Measurements from ENCODE around the gene KHK.

KHK gene

DNA sequence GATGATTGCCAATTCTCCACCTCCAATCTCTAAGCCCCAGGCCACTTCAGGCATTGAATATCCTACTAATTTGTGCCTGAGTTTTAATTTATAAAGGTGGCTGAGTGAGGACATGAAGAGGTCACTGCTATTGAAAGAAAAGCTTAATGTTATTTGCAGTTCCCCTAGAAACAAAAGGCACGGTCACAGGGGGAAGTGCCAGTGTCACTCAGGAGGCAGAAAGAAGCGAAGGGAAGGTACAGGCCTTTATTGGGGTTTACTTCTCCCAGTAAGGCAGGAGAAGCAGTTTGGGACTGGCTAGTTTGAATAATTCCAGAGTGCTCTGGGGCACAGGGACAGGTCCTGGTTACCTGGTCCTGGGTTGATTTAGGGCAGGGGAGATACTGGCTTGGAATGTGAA lies 35.3 kb downstream of the KHK start:
- TF ChIP-seq, protein P1, sequence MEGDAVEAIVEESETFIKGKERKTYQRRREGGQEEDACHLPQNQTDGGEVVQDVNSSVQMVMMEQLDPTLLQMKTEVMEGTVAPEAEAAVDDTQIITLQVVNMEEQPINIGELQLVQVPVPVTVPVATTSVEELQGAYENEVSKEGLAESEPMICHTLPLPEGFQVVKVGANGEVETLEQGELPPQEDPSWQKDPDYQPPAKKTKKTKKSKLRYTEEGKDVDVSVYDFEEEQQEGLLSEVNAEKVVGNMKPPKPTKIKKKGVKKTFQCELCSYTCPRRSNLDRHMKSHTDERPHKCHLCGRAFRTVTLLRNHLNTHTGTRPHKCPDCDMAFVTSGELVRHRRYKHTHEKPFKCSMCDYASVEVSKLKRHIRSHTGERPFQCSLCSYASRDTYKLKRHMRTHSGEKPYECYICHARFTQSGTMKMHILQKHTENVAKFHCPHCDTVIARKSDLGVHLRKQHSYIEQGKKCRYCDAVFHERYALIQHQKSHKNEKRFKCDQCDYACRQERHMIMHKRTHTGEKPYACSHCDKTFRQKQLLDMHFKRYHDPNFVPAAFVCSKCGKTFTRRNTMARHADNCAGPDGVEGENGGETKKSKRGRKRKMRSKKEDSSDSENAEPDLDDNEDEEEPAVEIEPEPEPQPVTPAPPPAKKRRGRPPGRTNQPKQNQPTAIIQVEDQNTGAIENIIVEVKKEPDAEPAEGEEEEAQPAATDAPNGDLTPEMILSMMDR (conservative IDR thresholded peaks at IDR 0.05): no peak
- H3K27ac ChIP-seq: no peak overlapping the region

DNA sequence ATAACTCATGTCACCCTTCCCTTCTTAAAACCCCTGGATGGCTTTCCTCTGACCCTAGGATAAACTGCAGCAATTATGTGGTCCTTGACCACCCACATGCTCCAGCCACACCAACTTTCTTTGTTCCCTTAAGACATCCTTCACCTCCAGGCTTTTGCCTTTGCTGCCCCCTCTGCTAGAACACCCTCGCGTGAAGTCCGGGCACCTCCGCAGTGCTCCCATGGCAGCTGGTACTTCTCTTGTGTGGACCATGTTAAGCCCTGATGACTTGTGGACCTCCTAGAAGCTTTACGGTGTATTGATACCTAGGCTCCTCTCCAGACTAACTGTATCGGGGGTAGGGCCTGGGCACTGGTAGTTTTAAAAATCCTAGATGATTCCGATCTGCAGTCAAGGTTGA lies 36.2 kb downstream of the KHK start:
- H3K27ac ChIP-seq: peak overlapping the region; percentile 65; the same call in 1 of the 2 replicates
- TF ChIP-seq, protein P1 (conservative IDR thresholded peaks at IDR 0.05): no peak

DNA sequence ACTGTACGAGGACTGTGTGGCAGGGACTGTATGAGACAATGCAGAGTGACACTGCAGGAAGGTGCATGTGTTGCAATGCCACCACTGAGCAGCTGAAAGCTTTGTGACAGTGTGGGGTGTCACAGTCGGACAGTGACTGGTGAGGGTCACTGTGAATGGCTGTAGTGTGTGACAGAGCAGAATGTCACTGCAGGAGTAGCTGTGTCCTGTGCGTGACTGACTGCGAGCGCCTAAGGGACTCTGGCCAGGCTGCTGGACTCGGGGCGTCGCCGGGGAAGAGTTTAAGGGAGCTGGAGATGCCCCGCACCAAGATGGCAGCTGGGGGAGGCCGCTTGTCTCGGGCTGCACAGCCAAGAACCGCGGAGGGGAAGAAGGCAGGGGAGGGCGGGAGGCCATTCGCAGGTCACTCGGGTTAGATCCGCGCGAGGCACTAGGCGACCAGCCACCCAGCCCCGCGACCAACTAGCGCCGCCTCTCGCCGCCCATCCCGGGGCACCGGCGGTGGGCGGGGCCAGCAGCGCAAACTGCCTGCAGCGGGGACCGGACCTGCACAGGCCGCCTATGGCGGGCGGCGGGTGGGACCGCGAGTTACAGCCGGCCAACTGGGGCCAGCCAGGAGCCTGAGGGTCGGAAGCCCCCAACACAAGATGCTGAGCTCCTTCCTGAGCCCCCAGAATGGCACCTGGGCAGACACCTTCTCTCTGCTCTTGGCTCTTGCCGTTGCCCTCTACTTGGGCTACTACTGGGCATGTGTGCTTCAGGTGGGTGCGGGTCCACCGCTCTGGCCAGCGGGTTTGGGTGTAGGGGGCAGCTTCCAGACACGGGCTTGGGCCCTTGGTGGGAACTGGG lies 37.0 kb downstream of the KHK start, which contains the start of gene ABHD1:
Gene ABHD1, plus strand, starts transcription at position 514 of the 849 bp plus-strand sequence. Its CDS starts 134 bp downstream, at position 648.
- peak within 1 kb of the TSS; percentile 65 for H3K27ac ChIP-seq
- TF ChIP-seq, protein P1 (conservative IDR thresholded peaks at IDR 0.05): no peak

DNA sequence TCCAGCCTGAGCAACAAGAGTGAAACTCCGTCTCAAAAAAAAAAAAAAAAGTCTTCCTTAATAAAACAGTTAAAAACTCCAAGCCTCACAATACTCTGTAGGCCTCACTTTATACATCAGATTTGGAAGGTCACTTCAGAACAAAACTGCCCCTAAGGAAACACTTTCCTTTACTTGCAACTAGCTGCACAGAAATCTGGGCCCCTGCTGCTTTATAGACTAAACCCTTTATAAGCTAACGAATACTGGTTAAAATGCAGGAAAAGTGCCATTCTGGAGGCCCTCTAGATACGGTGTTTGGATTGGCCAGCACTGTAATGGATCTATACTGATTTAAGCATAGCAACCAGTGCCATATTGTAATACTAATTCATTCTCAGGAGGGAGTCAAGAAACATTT lies 38.5 kb downstream of the KHK start:
- no peak overlapping the region for H3K27ac ChIP-seq
- TF ChIP-seq, protein P1 (conservative IDR thresholded peaks at IDR 0.05): no peak

DNA sequence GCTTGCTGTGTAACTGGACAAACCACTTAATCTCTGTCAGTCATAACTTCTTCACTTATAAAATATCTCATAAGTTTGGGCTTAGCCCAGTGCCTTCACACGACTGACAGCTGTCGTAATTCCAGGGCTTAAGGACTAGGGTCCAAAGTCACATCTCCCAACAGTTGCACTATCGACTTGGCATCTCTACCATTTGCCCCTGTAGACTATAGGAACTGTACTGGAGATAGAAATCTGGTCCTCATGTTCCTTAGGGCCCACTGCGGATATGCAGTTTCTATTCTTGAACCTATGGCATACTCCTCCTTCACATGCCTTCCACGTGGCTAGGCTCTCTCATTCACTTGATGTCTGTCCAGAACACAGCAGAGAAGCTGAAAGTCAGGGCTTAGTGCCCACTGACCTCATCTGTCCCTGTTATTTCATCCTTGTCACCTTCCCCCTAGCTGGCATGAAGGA lies 39.7 kb downstream of the KHK start:
- H3K27ac ChIP-seq: peak overlapping the region; percentile 40
- TF ChIP-seq, protein P1 (conservative IDR thresholded peaks at IDR 0.05): no peak

DNA sequence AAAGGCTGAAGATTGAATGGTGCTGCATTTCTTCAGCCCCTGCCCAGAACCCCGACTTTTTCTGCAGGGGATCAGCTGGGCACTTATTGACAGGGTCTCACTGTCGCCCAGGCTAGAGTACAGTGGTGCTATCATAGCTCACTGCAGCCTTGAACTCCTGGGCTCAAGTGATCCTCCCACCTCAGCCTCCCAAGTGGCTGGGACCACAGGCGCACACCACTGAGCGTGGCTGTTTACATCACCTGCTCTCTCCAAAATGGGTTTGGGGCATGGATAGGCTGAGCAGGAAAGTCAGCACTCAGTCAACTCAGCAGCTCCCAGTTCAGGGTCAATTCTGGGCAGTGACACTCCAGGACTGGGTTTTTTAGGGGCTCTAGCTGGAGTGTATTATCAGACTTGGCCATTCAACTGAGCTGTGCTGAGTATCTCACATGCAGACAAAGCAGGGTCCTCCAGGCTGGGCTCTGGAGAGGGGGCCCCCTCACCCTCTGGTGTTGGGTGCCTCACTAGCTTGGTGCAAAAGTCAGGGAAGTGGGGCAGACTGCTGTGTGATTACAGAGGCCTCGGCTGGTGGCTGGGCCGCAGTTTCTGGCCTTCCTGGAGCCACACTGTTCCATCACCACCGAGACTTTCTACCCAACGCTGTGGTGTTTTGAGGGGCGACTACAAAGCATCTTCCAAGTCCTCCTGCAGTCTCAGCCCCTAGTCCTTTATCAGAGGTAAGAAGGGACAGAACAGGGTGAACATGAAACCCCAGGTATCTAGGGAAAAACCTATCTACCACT lies 41.5 kb downstream of the KHK start:
- no peak overlapping the region for H3K27ac ChIP-seq
- TF ChIP-seq, protein P1 (conservative IDR thresholded peaks at IDR 0.05): no peak
